Neural cell (in vitro differentiated cells): ENCODE results near the gene COQ10B. TPM values are rescaled to one million over a fixed set of nuclear protein-coding genes. Genes with fewer than 3 reads are reported as not detected.

Source experiments
- H2AFZ ChIP-seq: fragments of 200-600, 300-800 bp; sonication (generic), shearing (Covaris generic); 2 replicates; pipeline ENCODE4 v1.6.0; 2014; ENCODE audit warnings: low read depth, mild to moderate bottlenecking, antibody characterized with exemption, low read length, moderate library complexity
- H3F3A ChIP-seq: fragments of 200-600 bp; shearing (Covaris generic); 2 replicates; pipeline ENCODE4 v1.6.1; 2016; ENCODE audit warnings: mild to moderate bottlenecking, moderate library complexity, mixed read lengths, antibody characterized with exemption, low read length; ENCODE audit not compliant: insufficient read depth, poor library complexity, severe bottlenecking
- H3K27ac ChIP-seq: fragments of 200-600, 300-800 bp; sonication (generic), shearing (Covaris generic); 2 replicates; pipeline ENCODE4 v1.5.1; 2014; ENCODE audit warnings: mild to moderate bottlenecking, low read length, moderate library complexity
- H3K27me3 ChIP-seq: fragments of 300-800, 200-600 bp; sonication (generic), shearing (Covaris generic); 2 replicates; pipeline ENCODE4 v1.6.0; 2014; ENCODE audit warnings: mild to moderate bottlenecking, low read depth, low read length, moderate library complexity; ENCODE audit not compliant: insufficient read depth
- H3K36me3 ChIP-seq: fragments of 300-800, 200-600 bp; sonication (generic), shearing (Covaris generic); 2 replicates; pipeline ENCODE4 v1.5.1; 2014; ENCODE audit warnings: mild to moderate bottlenecking, antibody characterized with exemption, low read length, moderate library complexity; ENCODE audit not compliant: insufficient read depth
- H3K4me2 ChIP-seq: fragments of 300-800, 200-600 bp; sonication (generic), shearing (Covaris generic); 2 replicates; pipeline ENCODE4 v1.6.0; 2014; ENCODE audit warnings: mild to moderate bottlenecking, low read length
- H3K4me3 ChIP-seq: fragments of 300-800, 200-600 bp; sonication (generic), shearing (Covaris generic); 2 replicates; pipeline ENCODE4 v1.5.1; 2014; ENCODE audit warnings: mild to moderate bottlenecking, low read length, moderate library complexity
- H3K79me2 ChIP-seq: fragments of 200-600 bp; shearing (Covaris generic); replicated peaks from 2 replicates; pipeline ENCODE4 v1.6.0; 2014; ENCODE audit warnings: mild to moderate bottlenecking, low read length, moderate library complexity; ENCODE audit not compliant: insufficient read depth
- H3K9ac ChIP-seq: fragments of 300-800, 200-600 bp; sonication (generic), shearing (Covaris generic); 2 replicates; pipeline ENCODE4 v1.6.1; 2016; ENCODE audit warnings: mild to moderate bottlenecking, low read length, mixed read lengths
- H3K9me2 ChIP-seq: fragments of 200-600 bp; shearing (Covaris generic); 2 replicates; pipeline ENCODE4 v1.6.1; 2016; ENCODE audit warnings: mild to moderate bottlenecking, low read length, mixed read lengths; ENCODE audit not compliant: insufficient read depth
- H3K9me3 ChIP-seq: fragments of 200-600, 300-800 bp; sonication (generic), shearing (Covaris generic); 2 replicates; pipeline ENCODE4 v1.6.1; 2016; ENCODE audit warnings: mild to moderate bottlenecking, mixed run types, low read length, moderate library complexity, mixed read lengths
- H4K20me1 ChIP-seq: fragments of 200-600 bp; shearing (Covaris generic); 2 replicates; pipeline ENCODE4 v1.6.1; 2016; ENCODE audit warnings: mild to moderate bottlenecking, mixed run types; ENCODE audit not compliant: insufficient read depth
- EP300 ChIP-seq: fragments of 450-650 bp; conservative IDR thresholded peaks from 2 replicates; pipeline ENCODE4 v1.6.1; 2014; ENCODE audit warnings: antibody characterized with exemption, mild to moderate bottlenecking, moderate library complexity; ENCODE audit not compliant: poor library complexity, severe bottlenecking
- EZH2 ChIP-seq: fragments of 200-600, 300-800 bp; shearing (Covaris generic), sonication (generic); IDR thresholded peaks from 2 replicates; pipeline ENCODE4 v1.6.1; 2014; ENCODE audit warnings: antibody characterized with exemption, low read length, borderline replicate concordance, mild to moderate bottlenecking; ENCODE audit not compliant: insufficient read depth, poor library complexity, severe bottlenecking
- MXI1 ChIP-seq: fragments of 450-650 bp; conservative IDR thresholded peaks from 2 replicates; pipeline ENCODE4 v1.6.1; 2014; ENCODE audit warnings: antibody characterized with exemption, mild to moderate bottlenecking; ENCODE audit not compliant: poor library complexity, severe bottlenecking
- POLR2AphosphoS5 ChIP-seq: IDR thresholded peaks from 2 replicates; pipeline ENCODE4 v1.6.1; 2012
- RAD21 ChIP-seq: fragments of 450-650 bp; conservative IDR thresholded peaks from 2 replicates; pipeline ENCODE4 v1.6.1; 2014; ENCODE audit warnings: antibody characterized with exemption, mild to moderate bottlenecking, moderate library complexity
- SMC3 ChIP-seq: fragments of 450-650 bp; conservative IDR thresholded peaks from 2 replicates; pipeline ENCODE4 v1.6.1; 2014; ENCODE audit warnings: antibody characterized with exemption, mild to moderate bottlenecking, moderate library complexity; ENCODE audit not compliant: poor library complexity
- TAF1 ChIP-seq: IDR thresholded peaks from 2 replicates; pipeline ENCODE4 v1.6.1; 2012; ENCODE audit warnings: low read depth
- polyA plus RNA-seq: library from polyadenylated mRNA; depleted of rRNA; stranded (reverse); fragments of >200 nt; gene quantifications from 2 replicates; pipeline ENCODE4 v1.2.3, GENCODE V29; 2014
- TF ChIP-seq, protein P1 (sequence below): fragments of 450-650 bp; IDR thresholded peaks from 2 replicates; pipeline ENCODE4 v1.5.1; 2014; ENCODE audit warnings: antibody characterized with exemption, mild to moderate bottlenecking, moderate library complexity; ENCODE audit not compliant: poor library complexity, severe bottlenecking
- TF ChIP-seq, protein P2 (sequence below): IDR thresholded peaks from 2 replicates; pipeline ENCODE4 v1.6.1; 2012; ENCODE audit warnings: borderline replicate concordance

COQ10B gene
- polyA plus RNA-seq, 1 donor from 2014 or later = 28.4 TPM

DNA sequence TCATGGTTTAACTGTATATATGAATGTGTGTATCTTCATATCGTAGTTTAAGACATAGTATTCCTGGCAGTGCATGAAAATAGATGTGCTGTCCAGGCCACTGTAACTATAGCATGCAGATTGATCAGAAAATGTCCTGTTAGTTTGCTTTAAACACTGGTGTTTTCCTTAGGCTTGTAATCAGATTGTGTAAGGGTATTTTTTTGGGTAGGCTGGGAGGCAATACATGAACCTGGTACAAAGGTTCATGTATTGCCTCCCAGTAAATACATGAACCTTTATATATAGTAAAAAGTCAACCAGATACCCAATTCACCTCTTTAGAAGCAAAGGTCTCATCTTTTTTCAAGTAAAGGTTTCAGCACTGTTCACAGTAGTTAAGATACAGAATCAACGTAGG lies 1.6 kb downstream of the COQ10B start:
- H3K9me3 ChIP-seq = no peaks in the 10 kb centered on the region
- no peak overlapping the region for H3K27ac ChIP-seq
- peak overlapping the region; percentile 88 for H3K4me3 ChIP-seq
- H2AFZ ChIP-seq = no peak overlapping the region
- no peaks in the 10 kb centered on the region for H4K20me1 ChIP-seq
- H3K9ac ChIP-seq = no peak overlapping the region
- H3K36me3 ChIP-seq = no peaks in the 10 kb centered on the region
- peak overlapping the region; percentile 87 for H3K4me2 ChIP-seq
- H3K79me2 ChIP-seq = peaks cover 22% of the 10 kb centered on the region
- H3K9me2 ChIP-seq = no peaks in the 10 kb centered on the region
- peaks cover 3% of the 10 kb centered on the region for H3F3A ChIP-seq
- H3K27me3 ChIP-seq = no peaks in the 10 kb centered on the region
- TF ChIP-seq POLR2AphosphoS5 = no peak
- no peak for TF ChIP-seq MXI1
- TF ChIP-seq, protein P1, sequence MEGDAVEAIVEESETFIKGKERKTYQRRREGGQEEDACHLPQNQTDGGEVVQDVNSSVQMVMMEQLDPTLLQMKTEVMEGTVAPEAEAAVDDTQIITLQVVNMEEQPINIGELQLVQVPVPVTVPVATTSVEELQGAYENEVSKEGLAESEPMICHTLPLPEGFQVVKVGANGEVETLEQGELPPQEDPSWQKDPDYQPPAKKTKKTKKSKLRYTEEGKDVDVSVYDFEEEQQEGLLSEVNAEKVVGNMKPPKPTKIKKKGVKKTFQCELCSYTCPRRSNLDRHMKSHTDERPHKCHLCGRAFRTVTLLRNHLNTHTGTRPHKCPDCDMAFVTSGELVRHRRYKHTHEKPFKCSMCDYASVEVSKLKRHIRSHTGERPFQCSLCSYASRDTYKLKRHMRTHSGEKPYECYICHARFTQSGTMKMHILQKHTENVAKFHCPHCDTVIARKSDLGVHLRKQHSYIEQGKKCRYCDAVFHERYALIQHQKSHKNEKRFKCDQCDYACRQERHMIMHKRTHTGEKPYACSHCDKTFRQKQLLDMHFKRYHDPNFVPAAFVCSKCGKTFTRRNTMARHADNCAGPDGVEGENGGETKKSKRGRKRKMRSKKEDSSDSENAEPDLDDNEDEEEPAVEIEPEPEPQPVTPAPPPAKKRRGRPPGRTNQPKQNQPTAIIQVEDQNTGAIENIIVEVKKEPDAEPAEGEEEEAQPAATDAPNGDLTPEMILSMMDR = no peak
- no peak for TF ChIP-seq RAD21
- no peak for TF ChIP-seq SMC3
- no peak for TF ChIP-seq EZH2
- TF ChIP-seq EP300 = no peak
- no peak for TF ChIP-seq TAF1
- TF ChIP-seq, protein P2, sequence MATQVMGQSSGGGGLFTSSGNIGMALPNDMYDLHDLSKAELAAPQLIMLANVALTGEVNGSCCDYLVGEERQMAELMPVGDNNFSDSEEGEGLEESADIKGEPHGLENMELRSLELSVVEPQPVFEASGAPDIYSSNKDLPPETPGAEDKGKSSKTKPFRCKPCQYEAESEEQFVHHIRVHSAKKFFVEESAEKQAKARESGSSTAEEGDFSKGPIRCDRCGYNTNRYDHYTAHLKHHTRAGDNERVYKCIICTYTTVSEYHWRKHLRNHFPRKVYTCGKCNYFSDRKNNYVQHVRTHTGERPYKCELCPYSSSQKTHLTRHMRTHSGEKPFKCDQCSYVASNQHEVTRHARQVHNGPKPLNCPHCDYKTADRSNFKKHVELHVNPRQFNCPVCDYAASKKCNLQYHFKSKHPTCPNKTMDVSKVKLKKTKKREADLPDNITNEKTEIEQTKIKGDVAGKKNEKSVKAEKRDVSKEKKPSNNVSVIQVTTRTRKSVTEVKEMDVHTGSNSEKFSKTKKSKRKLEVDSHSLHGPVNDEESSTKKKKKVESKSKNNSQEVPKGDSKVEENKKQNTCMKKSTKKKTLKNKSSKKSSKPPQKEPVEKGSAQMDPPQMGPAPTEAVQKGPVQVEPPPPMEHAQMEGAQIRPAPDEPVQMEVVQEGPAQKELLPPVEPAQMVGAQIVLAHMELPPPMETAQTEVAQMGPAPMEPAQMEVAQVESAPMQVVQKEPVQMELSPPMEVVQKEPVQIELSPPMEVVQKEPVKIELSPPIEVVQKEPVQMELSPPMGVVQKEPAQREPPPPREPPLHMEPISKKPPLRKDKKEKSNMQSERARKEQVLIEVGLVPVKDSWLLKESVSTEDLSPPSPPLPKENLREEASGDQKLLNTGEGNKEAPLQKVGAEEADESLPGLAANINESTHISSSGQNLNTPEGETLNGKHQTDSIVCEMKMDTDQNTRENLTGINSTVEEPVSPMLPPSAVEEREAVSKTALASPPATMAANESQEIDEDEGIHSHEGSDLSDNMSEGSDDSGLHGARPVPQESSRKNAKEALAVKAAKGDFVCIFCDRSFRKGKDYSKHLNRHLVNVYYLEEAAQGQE = no peak

DNA sequence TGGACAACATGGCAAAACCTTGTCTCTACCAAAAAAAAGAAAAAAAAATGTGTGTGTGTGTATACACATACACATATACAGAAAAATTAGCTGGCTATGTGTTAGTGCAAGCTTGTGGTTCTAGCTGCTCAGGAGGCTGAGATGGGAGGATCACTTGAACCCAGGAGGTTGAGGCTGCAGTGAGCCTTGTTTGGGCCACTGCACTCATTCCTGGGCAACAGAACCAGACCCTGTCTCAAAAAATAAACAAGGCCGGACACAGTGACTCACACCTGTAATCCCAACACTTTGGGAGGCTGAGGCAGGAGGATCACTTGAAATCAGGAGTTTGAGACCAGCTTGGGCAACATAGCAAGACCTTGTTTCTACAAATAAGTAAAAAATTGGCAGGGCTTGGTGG lies 2.1 kb downstream of the COQ10B start:
- Histone ChIP-seq H3K9me2 (no peaks in the 10 kb centered on the region), H3K4me3 (no peak overlapping the region), H3F3A (peaks cover 3% of the 10 kb centered on the region), H3K27me3 (no peaks in the 10 kb centered on the region), H3K27ac (no peak overlapping the region), H2AFZ (no peak overlapping the region), H3K9me3 (no peaks in the 10 kb centered on the region), H3K36me3 (no peaks in the 10 kb centered on the region), H3K4me2 (no peak overlapping the region), H3K79me2 (peaks cover 22% of the 10 kb centered on the region), H4K20me1 (no peaks in the 10 kb centered on the region), H3K9ac (no peak overlapping the region)
- no peak for TF ChIP-seq MXI1
- no peak for TF ChIP-seq TAF1
- TF ChIP-seq, protein P1 = no peak
- TF ChIP-seq EZH2 = no peak
- no peak for TF ChIP-seq POLR2AphosphoS5
- TF ChIP-seq RAD21 = no peak
- no peak for TF ChIP-seq SMC3
- TF ChIP-seq EP300 = no peak
- TF ChIP-seq, protein P2 = no peak
